Jurkat, Clone E6-1 (cell line): ENCODE measurements around the gene RPL7A. TPM values are rescaled to one million over a fixed set of nuclear protein-coding genes. Genes with fewer than 3 reads are reported as not detected.
A peak's percentile ranks its signal among the peaks of the same experiment; 100 is the strongest.
"Not testable (repeated sequence)": the region's sequence is repeated elsewhere in the genome, so short reads cannot be mapped to it uniquely, and the experiment has no call there.

Experiments used
- DNase-seq: peaks from one replicate; pipeline ENCODE4 v3.0.0-alpha.2; 2011; ENCODE audit warnings: low read depth, low spot score
- H3K4me3 ChIP-seq: 2 replicates; pipeline ENCODE4 v1.5.1; 2011; ENCODE audit warnings: mild to moderate bottlenecking, low read length, control low read depth, moderate library complexity
- polyA plus RNA-seq: library from polyadenylated mRNA; unstranded; fragments of >200 nt; gene quantifications from one replicate; pipeline ENCODE4 v1.2.1, GENCODE V29; 2012; ENCODE audit warnings: missing spikeins; ENCODE audit not compliant: insufficient read length, insufficient read depth

Gene RPL7A
- 3,453 TPM for polyA plus RNA-seq

- DNase-seq, result peak; percentile 97
- H3K4me3 ChIP-seq, result peak within 1 kb of the TSS; percentile 98
Measured at GRCh38 chr9:133347985-133348717, at the start of gene RPL7A, which contains the start of gene MED22. TSS of gene RPL7A (plus strand) at chr9:133348218. CDS start at chr9:133348244, 26 bp downstream. TSS of gene MED22 (minus strand) at chr9:133348131. CDS start at chr9:133346662, 1,469 bp downstream.

DNA sequence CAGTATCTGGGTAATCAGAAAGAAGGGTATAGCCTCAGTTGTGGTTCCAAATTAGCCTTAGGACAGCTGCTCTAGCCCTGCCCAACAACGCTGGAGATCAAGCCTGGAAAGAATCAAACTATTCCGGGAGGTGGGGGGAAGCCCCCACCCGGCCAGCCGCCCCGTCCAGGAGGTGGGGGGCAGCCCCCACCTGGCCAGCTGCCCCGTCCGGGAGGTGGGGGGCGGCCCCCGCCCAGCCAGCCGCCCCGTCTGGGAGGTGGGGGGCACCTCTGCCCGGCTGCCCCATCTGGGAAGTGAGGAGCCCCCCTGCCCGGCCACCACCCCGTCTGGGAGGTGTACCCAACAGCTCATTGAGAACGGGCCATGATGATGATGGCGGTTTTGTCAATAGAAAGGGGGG lies 48.0 kb upstream of the RPL7A start:
- not testable (repeated sequence) for H3K4me3 ChIP-seq, DNase-seq

DNA sequence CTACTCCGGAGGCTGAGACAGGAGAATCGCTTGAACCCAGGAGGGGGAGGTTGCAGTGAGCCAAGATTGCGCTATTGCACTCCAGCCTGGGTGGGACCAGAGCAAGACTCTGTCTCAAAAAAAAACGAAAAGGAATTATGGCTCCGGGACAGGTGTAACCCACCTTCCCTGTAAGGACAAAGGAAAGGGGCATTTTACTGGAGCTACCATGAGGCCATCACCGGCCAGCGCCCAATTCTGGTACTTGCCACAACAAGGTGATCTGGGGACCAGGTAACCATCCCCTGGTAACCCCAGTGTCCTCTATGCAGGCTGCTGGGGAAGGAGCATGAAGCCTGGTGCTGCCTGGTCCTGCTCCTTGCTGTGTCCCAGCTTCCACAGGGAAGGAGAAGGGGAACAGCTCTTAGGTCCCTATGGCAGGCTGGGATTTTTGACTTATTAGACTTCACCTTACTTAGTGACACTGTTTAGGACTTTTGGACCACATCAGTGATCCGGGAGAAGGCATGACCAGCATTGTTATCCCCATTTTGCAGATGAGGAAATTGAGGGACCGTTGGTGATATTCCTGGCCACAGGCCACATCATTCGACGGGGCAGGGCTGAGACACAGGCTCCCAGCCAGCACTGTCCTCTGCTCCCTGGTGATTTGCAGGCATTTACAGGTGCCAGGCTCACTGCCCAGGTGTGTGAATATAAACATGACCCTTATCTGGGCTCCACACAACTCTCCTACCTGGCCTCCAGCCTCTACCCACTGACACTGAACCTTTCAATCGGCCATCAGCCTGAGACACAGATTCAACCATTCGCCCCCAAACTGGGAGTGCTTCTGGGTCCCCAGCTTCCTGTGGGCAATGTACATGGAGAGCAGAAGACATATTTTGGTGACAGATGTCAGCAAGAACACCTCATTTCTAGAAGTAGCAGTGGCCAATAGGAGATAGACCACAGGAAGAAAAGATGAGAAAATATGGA lies 46.5 kb upstream of the RPL7A start:
- no peak overlapping the region for H3K4me3 ChIP-seq
- DNase-seq, result no peak

DNA sequence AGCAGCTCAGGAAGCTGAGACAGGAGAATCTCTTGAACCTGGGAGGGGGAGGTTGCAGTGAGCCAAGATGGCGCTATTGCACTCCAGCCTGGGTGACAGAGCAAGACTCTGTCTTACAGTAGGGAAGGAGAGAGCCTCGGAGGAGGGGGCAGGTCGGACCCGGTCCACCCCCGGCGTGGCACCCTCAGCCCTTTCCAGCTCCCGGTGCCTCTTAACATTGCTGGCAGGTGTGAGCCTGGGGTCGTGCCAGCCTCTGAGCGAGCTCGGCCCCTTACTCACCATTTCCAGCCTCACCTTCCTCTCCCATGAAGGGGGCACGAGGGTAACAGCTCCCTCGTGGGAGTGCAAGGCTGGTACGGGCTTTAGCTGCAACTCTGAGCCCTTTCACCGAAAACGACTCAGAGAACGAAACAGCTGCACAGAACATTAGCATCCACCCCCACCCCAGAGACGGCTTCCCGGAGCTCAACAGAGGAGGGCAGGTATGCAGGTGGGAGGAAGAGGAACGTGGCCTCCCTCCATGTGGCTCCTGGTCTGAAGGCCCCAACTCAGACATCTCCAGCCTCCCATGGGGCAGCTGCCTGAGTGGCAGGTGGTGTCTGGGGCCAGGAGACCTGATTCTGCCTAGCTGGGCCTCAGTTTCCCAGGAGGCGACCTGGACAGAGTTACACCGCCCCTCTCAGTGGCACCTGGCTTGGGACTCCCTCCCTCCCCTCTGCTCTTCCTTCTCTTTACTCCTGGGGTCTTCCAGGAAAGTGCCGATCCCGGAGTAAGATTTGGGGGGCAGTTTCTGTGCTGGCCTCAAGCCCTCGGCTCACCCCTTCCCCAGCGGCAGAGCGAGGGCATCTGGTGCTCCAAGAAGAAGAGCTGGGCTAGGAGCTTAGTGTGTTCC lies 44.5 kb upstream of the RPL7A start:
- no peak overlapping the region for H3K4me3 ChIP-seq
- DNase-seq, result no peak

DNA sequence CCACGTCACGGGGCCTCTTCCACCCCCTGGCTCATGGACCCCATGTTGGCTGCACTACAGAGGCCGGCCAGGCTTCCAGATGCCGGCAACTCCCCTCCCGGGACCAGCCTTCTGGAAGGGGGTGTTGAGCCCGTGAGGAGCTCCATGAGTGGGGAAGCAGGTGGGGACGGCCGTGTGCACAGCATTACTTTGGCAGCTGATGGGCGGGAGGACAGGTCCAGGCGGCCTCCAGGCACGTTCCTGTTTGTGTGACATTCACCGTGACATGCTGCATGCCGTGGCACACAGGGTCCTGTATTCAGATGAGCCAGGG lies 43.9 kb upstream of the RPL7A start:
- H3K4me3 ChIP-seq, result no peak overlapping the region
- DNase-seq, result no peak

DNA sequence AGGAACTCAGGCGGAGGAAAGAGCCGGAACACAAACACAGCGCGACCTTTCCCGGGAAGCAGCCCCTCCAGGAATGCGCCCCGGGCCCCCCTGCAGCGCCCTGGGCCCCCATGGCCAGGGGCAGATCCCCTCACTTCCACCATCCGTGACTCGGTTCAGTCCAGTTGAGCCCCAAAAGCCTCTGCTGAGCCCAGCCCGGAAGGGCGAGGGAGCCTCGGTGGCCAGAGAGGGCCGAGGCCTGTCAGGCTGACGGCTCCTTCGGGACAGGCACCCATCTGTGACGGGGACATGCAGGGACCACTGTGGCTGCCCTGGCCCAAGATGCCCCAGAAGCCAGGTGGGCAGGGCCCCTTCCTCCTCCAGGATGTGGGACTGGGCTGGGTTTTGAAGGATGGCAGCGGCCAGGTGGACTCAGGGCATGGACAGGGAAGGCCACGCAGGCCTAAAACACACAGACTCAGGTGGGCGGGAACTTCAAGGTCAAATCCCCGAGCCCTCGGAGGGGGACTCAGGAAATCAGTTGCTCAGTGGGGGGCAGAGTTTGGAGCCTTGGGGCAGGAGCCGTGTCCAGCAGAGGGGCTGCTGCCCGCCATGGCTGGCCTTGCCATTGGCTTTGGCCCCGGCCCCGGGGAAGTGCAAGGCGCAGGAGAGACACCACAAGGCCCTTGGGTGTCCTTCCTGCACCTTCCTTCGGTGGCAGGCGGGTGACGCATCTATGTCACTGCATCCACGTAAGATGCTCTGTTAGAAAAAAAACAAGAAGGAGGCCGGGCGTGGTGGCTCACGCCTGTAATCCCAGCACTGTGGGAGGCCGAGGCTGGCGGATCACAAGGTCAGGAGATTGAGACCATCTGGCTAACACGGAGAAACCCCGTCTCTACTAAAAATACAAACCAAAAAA lies 43.3 kb upstream of the RPL7A start:
- no peak overlapping the region for H3K4me3 ChIP-seq
- DNase-seq, result no peak

DNA sequence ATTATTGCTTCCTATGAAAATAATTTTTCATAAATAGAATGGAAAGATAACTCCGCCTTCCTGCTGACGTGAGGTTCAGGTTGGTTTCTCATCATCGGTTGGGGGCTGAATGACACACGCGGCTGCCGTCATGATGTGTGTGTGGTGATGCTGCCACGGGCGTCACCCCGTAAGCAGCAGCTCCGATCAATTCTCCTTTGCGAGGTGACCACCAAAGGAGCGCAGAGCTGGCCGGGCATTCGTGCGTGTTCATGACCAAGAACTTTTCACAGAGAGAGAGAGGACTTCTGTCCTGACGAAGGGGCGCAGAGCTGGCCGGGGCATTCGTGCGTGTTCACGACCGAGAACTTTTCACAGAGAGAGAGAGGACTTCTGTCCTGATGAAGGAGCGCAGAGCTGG lies 42.3 kb upstream of the RPL7A start:
- DNase-seq, result no peak
- H3K4me3 ChIP-seq, result no peak overlapping the region

GRCh38 chr9:133306242-133307204 lies 41.5 kb upstream of the RPL7A start:
- no peak for DNase-seq
- H3K4me3 ChIP-seq, result no peak overlapping the region

DNA sequence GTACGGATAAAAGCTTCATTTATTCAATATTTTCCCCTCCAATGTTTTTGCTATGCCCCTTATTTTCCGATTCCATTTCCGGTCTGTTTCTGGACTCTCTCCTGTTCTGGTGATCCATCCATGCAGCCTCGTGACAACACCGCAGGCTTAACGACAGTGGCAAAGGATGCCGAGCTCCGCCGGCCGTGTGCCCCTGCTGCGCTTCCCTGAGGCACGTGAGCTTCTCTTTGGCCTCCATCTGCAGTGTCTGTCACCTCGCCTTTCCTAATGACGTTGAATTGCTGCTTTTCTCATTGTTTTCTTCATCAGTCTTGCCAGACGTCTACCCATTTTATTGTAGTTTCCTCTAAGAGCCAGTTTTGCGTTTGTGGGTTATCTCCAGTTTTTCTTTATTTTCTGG lies 40.7 kb upstream of the RPL7A start:
- no peak overlapping the region for H3K4me3 ChIP-seq
- DNase-seq, result no peak

DNA sequence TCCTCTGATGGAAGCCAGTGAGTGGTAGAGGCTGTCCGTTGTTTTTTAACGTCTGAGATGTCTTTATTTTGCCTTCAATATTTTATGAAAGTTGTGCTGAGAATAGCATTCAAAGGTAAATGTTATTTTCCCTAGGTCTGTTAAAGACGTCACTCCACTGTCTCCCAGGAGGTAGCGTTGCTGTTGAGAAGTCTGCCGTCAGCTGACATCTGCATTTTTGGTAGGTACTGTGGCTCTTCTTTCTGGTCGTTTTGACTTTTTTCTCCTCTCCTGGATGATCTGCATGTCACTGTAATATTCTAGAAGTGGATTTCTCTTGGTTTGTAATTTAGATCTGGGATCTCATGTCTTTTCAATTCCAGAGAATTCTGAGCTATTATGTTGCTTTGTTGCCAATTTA lies 38.4 kb upstream of the RPL7A start:
- DNase-seq, result no peak
- H3K4me3 ChIP-seq, result no peak overlapping the region

GRCh38 chr9:133315997-133316396 lies 32.0 kb upstream of the RPL7A start:
- no peak overlapping the region for H3K4me3 ChIP-seq
- DNase-seq, result no peak

- DNase-seq, H3K4me3 ChIP-seq: not testable (repeated sequence)
Measured at GRCh38 chr9:133317551-133317950, 30.5 kb upstream of the RPL7A start.

DNA sequence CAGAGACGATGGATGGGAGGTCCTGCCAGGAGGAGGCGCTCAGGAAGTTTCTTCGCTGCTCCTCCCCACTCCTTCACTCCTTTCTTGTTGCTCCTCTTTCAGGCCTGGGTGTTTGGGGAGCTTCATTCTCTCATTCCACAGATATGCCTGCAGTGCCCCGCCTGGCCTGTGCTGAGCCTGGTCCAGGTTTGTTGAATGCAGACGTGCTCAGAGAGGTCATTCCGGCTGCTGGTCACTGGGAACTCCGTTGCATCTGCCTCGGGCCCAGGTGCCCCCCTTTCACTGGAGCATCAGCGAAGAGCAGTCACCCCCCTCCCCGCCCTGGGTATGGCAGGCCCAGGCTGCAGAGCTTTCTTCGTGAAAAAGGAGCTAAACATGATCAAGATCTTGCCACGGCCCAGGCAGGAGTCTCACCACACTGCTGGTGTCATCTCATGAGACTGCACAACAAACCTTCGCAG lies 27.6 kb upstream of the RPL7A start:
- no peak overlapping the region for H3K4me3 ChIP-seq
- no peak for DNase-seq

- DNase-seq, result no peak
- H3K4me3 ChIP-seq, result no peak overlapping the region
Measured at GRCh38 chr9:133321411-133321935, 26.5 kb upstream of the RPL7A start.

DNA sequence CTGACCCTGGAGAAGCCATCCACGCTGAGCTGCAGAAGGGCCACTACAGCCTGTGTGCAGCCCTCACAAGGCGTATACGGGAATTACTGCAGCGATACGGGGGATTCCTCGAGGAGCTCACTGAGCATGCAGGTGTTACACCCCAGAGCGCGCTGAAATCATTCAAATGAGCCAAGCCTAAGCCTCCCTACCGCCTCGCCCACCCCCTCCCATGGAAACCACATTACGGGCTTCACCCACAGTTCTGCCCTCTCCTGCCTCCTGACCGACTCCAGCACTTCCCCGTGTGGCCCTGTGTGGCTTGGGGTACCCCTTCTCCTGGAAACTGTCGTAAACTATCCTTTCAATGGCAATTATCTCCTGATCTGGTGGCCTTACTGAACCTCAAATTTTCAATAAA lies 25.3 kb upstream of the RPL7A start:
- DNase-seq, result no peak
- H3K4me3 ChIP-seq, result no peak overlapping the region

DNA sequence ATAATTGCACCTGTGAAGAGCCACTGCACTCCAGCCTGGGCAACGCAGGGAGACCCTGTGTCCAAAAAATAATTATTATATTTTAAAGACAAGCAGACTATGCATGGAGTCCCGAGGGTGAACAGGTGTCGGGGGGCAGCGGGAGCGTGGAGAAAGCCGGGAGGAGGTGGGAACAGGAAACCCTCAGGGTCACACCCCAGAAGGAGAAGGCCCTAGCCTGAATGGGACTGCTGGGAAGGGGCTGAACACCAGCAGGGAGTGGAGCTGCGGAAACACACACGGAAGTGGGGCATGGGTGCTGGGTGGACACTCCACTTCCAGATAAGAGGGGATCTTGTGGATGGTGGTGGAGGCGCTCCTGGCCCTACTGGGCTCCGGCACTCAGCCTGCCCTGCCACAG lies 24.8 kb upstream of the RPL7A start:
- no peak overlapping the region for H3K4me3 ChIP-seq
- no peak for DNase-seq
